HuH-7.5 (cell line): ENCODE measurements around the gene GOLPH3L.
"Not testable (repeated sequence)": the region's sequence is repeated elsewhere in the genome, so short reads cannot be mapped to it uniquely, and the experiment has no call there.

Source experiments
- DNase-seq: peaks from one replicate; pipeline ENCODE4 v3.0.0; 2011; ENCODE audit warnings: low spot score

Gene GOLPH3L

GRCh38 chr1:150657064-150657463, 39.9 kb downstream of the GOLPH3L start:
- not testable (repeated sequence) for DNase-seq

GRCh38 chr1:150654635-150655034, 42.3 kb downstream of the GOLPH3L start:
- not testable (repeated sequence) for DNase-seq

- DNase-seq = no peak
Measured at GRCh38 chr1:150650193-150650592, 46.8 kb downstream of the GOLPH3L start.

- DNase-seq = no peak
Measured at GRCh38 chr1:150649441-150650075, 47.4 kb downstream of the GOLPH3L start.

GRCh38 chr1:150642296-150642695, 54.7 kb downstream of the GOLPH3L start:
- DNase-seq = no peak

GRCh38 chr1:150641126-150641815, 55.7 kb downstream of the GOLPH3L start:
- DNase-seq = not testable (repeated sequence)

- not testable (repeated sequence) for DNase-seq
Measured at GRCh38 chr1:150638430-150638829, 58.5 kb downstream of the GOLPH3L start.

GRCh38 chr1:150634839-150635622, 61.9 kb downstream of the GOLPH3L start:
- DNase-seq = not testable (repeated sequence)

- peak; percentile 81 for DNase-seq
Measured at GRCh38 chr1:150629115-150629928, 67.6 kb downstream of the GOLPH3L start, which contains the start of gene ENSA. TSS of gene ENSA (minus strand) at chr1:150629612. CDS start at chr1:150629470, 142 bp downstream.

- no peak for DNase-seq
Measured at GRCh38 chr1:150628766-150629114, 68.2 kb downstream of the GOLPH3L start.

GRCh38 chr1:150627826-150628410, 69.0 kb downstream of the GOLPH3L start:
- DNase-seq = no peak

GRCh38 chr1:150626150-150626549, 70.8 kb downstream of the GOLPH3L start:
- DNase-seq = no peak

- not testable (repeated sequence) for DNase-seq
Measured at GRCh38 chr1:150624546-150624945, 72.4 kb downstream of the GOLPH3L start.

GRCh38 chr1:150624134-150624533, 72.8 kb downstream of the GOLPH3L start:
- not testable (repeated sequence) for DNase-seq

GRCh38 chr1:150622303-150622975, 74.5 kb downstream of the GOLPH3L start:
- no peak for DNase-seq

GRCh38 chr1:150621497-150622302, 75.3 kb downstream of the GOLPH3L start:
- no peak for DNase-seq

- no peak for DNase-seq
Measured at GRCh38 chr1:150620919-150621318, 76.0 kb downstream of the GOLPH3L start.

GRCh38 chr1:150619576-150620509, 77.1 kb downstream of the GOLPH3L start:
- DNase-seq = no peak
